Measurements from ENCODE around the gene SMIM43. TPM values are rescaled to one million over a fixed set of nuclear protein-coding genes. Genes with fewer than 3 reads are reported as not detected.

The SMIM43 gene
- total RNA-seq, 4 donors from 2014 or later, result not detected

DNA sequence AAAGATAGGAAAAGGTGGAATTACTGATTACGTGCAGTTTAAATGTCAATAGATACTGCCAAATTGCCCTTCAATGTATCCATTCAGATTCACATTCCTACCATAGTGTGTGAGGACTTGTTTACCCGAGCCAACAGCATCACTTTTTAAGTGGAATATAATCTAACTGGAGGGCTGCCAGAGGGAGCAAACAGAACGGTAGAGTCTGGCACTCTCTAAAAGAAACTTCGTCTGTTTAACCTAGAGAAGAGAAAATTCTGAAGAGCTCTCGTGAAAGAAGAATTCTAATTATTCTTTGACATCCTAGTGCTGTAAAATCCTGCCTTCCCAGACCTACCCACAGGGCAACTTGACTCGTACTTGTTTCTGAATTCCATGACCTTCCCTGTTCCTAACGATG is 23.2 kb downstream of the SMIM43 start:
- TF ChIP-seq EP300 (IDR thresholded peaks at IDR 0.05), result no peak
- no peak for TF ChIP-seq POLR2A (IDR thresholded peaks at IDR 0.05)
- TF ChIP-seq, protein P1, sequence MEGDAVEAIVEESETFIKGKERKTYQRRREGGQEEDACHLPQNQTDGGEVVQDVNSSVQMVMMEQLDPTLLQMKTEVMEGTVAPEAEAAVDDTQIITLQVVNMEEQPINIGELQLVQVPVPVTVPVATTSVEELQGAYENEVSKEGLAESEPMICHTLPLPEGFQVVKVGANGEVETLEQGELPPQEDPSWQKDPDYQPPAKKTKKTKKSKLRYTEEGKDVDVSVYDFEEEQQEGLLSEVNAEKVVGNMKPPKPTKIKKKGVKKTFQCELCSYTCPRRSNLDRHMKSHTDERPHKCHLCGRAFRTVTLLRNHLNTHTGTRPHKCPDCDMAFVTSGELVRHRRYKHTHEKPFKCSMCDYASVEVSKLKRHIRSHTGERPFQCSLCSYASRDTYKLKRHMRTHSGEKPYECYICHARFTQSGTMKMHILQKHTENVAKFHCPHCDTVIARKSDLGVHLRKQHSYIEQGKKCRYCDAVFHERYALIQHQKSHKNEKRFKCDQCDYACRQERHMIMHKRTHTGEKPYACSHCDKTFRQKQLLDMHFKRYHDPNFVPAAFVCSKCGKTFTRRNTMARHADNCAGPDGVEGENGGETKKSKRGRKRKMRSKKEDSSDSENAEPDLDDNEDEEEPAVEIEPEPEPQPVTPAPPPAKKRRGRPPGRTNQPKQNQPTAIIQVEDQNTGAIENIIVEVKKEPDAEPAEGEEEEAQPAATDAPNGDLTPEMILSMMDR (IDR thresholded peaks at IDR 0.05), result no peak
- TF ChIP-seq POLR2AphosphoS5 (IDR thresholded peaks at IDR 0.05), result no peak
- 40% methylated on average over 7 of the region's 7 CpGs for WGBS
- Histone ChIP-seq H3K27me3 (no peaks in the 10 kb centered on the region), H3K36me3 (no peaks in the 10 kb centered on the region), H3K9me3 (no peaks in the 10 kb centered on the region), H3K4me1 (no peaks in the 10 kb centered on the region), H3K27ac (no peak overlapping the region), H3K4me3 (no peak overlapping the region)
- DNase-seq (ENCODE audit: low spot score in 2 of 2), result no peak

DNA sequence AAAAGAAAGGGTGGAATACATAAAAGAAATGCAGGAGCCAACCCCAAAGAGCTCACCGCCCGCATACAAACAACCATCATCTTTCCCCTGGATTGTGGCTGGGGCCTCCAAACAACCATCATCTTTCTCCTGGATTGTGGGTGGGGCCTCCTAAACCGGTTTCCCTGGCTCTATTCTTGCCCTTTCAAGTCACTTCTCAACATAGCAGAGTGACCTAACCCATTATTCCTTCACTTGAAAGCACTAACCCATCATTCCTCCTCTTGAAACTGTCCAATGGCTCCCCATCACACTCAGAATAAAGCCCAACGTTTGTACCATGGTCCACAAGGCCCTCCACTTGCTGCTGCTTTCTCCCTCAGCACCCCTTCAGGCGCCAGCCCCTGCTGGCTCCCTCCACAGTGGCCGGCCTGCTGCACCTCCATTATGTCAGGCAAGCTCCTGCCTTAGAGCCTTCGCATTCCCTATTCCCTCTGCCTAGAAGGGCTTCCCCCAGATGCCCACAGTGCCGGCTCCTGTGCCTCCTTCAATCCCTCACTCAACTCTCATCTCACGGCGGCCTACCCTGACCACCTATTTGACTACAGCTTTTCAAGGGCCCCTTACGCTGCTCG is 24.1 kb downstream of the SMIM43 start:
- Histone ChIP-seq H3K36me3 (no peaks in the 10 kb centered on the region), H3K27me3 (no peaks in the 10 kb centered on the region), H3K4me3 (no peak overlapping the region), H3K27ac (no peak overlapping the region), H3K4me1 (no peaks in the 10 kb centered on the region), H3K9me3 (no peaks in the 10 kb centered on the region)
- 79% methylated on average over 12 of the region's 12 CpGs for WGBS
- no peak for DNase-seq (ENCODE audit: low spot score in 2 of 2)
- no peak for TF ChIP-seq POLR2AphosphoS5 (IDR thresholded peaks at IDR 0.05)
- TF ChIP-seq, protein P1 (IDR thresholded peaks at IDR 0.05), result no peak
- no peak for TF ChIP-seq POLR2A (IDR thresholded peaks at IDR 0.05)
- TF ChIP-seq EP300 (IDR thresholded peaks at IDR 0.05), result no peak

DNA sequence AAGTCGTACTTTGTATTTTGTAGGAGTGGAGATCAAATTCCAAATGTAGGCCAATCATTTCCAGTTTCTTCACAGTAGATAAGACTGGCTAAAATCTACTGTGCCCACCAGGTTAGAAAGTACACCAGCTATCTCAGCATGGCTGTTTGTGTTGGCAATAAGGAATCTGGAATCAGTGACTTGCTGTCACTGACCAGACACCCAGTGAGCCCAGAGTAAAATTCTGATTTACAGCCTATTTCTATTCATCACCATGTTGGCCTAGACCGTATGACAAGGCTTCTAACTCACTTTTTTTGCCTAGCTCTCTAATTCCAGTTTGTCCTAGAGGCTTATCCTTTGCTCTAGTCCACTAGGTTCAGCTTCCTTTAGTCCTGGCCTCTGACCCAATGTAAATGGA is 25.4 kb downstream of the SMIM43 start:
- WGBS, result 65% methylated on average over 2 of the region's 2 CpGs
- no peak overlapping the region for H3K4me3 ChIP-seq
- H3K27ac ChIP-seq, result no peak overlapping the region
- H3K36me3 ChIP-seq, result no peaks in the 10 kb centered on the region
- no peaks in the 10 kb centered on the region for H3K4me1 ChIP-seq
- TF ChIP-seq, protein P1 (IDR thresholded peaks at IDR 0.05), result no peak
- TF ChIP-seq POLR2A (IDR thresholded peaks at IDR 0.05) (no peak), POLR2AphosphoS5 (IDR thresholded peaks at IDR 0.05) (no peak), EP300 (IDR thresholded peaks at IDR 0.05) (no peak)
- no peaks in the 10 kb centered on the region for H3K27me3 ChIP-seq
- no peaks in the 10 kb centered on the region for H3K9me3 ChIP-seq
- DNase-seq (ENCODE audit: low spot score in 2 of 2), result no peak

DNA sequence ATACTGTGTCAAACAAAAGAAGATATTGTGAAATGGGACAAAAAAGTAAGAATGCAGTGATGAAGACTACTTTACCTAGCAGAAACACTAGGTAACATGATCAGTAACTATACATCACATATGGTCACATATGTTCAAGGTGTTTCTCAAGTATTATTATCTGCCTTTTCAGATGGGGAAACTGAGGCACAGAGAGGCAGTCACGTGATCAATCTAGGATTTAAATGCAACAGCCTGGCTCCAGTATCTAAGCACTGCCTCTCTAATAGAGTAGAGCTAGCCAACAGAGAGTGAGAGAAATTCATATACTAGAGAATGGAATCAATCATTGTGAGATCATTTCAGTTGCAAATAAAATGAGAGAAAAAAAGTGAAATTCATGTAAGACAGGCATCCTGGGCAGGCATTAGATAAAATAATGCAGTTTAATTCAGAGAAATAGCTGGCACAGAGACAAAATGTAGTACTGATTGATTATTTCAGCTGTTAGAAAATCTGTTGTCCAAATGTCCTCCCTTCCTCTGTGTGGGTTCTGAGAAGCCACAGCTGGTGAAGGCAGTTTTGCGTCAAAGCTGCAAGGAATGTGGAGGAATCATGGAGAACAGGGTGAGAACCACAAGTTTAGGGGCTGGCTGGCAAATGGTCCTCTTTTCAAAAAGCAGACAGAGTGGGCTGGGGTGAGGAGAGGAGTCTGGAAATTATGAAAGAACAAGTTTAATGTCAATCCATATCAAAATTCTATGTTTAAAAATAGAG is 26.0 kb downstream of the SMIM43 start:
- H3K27ac ChIP-seq, result no peak overlapping the region
- H3K9me3 ChIP-seq, result no peaks in the 10 kb centered on the region
- H3K27me3 ChIP-seq, result no peaks in the 10 kb centered on the region
- H3K4me1 ChIP-seq, result no peaks in the 10 kb centered on the region
- TF ChIP-seq EP300 (IDR thresholded peaks at IDR 0.05) (no peak), POLR2AphosphoS5 (IDR thresholded peaks at IDR 0.05) (no peak), POLR2A (IDR thresholded peaks at IDR 0.05) (no peak)
- TF ChIP-seq, protein P1 (IDR thresholded peaks at IDR 0.05), result no peak
- no peak for DNase-seq (ENCODE audit: low spot score in 2 of 2)
- no peak overlapping the region for H3K4me3 ChIP-seq
- H3K36me3 ChIP-seq, result no peaks in the 10 kb centered on the region
- WGBS, result 76% methylated on average over 2 of the region's 2 CpGs

DNA sequence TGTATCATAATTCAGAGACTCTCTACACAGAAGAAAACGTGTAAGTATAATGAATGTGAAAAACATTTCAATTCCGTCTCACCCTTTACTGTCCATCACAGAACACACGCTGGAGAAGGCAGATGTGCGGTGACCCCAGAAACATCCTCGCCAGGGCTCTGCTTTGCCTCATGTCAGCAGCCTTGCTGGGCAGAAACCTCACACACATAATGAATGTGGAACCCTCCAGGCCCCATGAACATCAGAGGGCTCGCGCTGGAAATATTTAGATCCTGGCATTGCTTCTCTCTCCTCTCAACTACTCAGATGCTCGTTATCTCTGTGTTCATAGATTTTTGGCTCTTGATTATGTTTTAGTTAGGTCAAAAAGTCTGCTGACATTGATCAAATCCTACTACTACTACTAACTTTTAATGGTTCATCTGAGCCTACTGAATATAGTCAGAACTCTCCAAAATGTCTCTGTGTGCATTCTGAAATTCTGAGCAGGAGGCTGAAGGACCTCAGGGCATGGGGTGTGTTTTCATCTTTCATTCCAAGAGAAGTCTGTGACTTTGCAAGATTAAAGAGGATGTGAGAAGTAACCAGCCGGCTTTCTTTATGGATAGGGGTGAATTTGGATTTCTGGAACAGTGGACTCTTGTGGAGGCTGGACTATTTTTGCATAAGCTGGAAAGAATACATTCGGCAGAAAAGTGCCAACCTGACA is 27.0 kb downstream of the SMIM43 start:
- WGBS, result 63% methylated on average over 10 of the region's 10 CpGs
- H3K9me3 ChIP-seq, result no peaks in the 10 kb centered on the region
- no peak for DNase-seq (ENCODE audit: low spot score in 2 of 2)

More for the DNA sequence above, 27.0 kb downstream of the SMIM43 start:
- H3K27me3 ChIP-seq, result no peaks in the 10 kb centered on the region
- H3K4me1 ChIP-seq, result no peaks in the 10 kb centered on the region
- no peaks in the 10 kb centered on the region for H3K36me3 ChIP-seq
- H3K4me3 ChIP-seq, result no peak overlapping the region
- TF ChIP-seq POLR2A (IDR thresholded peaks at IDR 0.05) (no peak), POLR2AphosphoS5 (IDR thresholded peaks at IDR 0.05) (no peak), EP300 (IDR thresholded peaks at IDR 0.05) (no peak)
- TF ChIP-seq, protein P1 (IDR thresholded peaks at IDR 0.05), result no peak
- H3K27ac ChIP-seq, result no peak overlapping the region

Measured in suprapubic skin (tissue), 4 donors.